ENCODE data around the gene CEACAM5. TPM values are rescaled to one million over a fixed set of nuclear protein-coding genes. Genes with fewer than 3 reads are reported as not detected.

Gene CEACAM5
- total RNA-seq, 1 donor from 2014 or later: not detected

GRCh38 chr19:41735071-41735600, 26.7 kb downstream of the CEACAM5 start:
- Mint-ChIP-seq H3K27me3 (ENCODE audit: unreplicated experiment) (peaks cover 1% of the 10 kb centered on the region), H3K27ac (ENCODE audit: unreplicated experiment) (no peak overlapping the region), H3K9me3 (ENCODE audit: unreplicated experiment) (no peaks in the 10 kb centered on the region), H3K4me1 (ENCODE audit: low read depth, unreplicated experiment) (no peaks in the 10 kb centered on the region), H3K4me3 (ENCODE audit: unreplicated experiment) (no peak overlapping the region), H3K36me3 (ENCODE audit: unreplicated experiment) (no peaks in the 10 kb centered on the region)
- no peak for TF ChIP-seq CTCF (IDR thresholded peaks at IDR 0.05; ENCODE audit: partially characterized antibody, unreplicated experiment)
- no peak for DNase-seq

- DNase-seq: no peak
- Mint-ChIP-seq H3K36me3 (ENCODE audit: unreplicated experiment) (no peaks in the 10 kb centered on the region), H3K4me3 (ENCODE audit: unreplicated experiment) (no peak overlapping the region), H3K9me3 (ENCODE audit: unreplicated experiment) (no peaks in the 10 kb centered on the region), H3K27ac (ENCODE audit: unreplicated experiment) (no peak overlapping the region), H3K4me1 (ENCODE audit: low read depth, unreplicated experiment) (no peaks in the 10 kb centered on the region), H3K27me3 (ENCODE audit: unreplicated experiment) (peaks cover 1% of the 10 kb centered on the region)
- TF ChIP-seq CTCF (IDR thresholded peaks at IDR 0.05; ENCODE audit: partially characterized antibody, unreplicated experiment): no peak
Observed at GRCh38 chr19:41739361-41739760, 30.9 kb downstream of the CEACAM5 start.

GRCh38 chr19:41740415-41741243, 32.2 kb downstream of the CEACAM5 start:
- no peaks in the 10 kb centered on the region for H3K36me3 Mint-ChIP-seq (ENCODE audit: unreplicated experiment)
- H3K4me1 Mint-ChIP-seq (ENCODE audit: low read depth, unreplicated experiment): no peaks in the 10 kb centered on the region
- no peaks in the 10 kb centered on the region for H3K9me3 Mint-ChIP-seq (ENCODE audit: unreplicated experiment)
- no peak overlapping the region for H3K4me3 Mint-ChIP-seq (ENCODE audit: unreplicated experiment)
- no peak for DNase-seq
- no peak overlapping the region for H3K27ac Mint-ChIP-seq (ENCODE audit: unreplicated experiment)
- peaks cover 1% of the 10 kb centered on the region for H3K27me3 Mint-ChIP-seq (ENCODE audit: unreplicated experiment)
- no peak for TF ChIP-seq CTCF (IDR thresholded peaks at IDR 0.05; ENCODE audit: partially characterized antibody, unreplicated experiment)

GRCh38 chr19:41741244-41741554, 32.8 kb downstream of the CEACAM5 start:
- no peak for DNase-seq
- Mint-ChIP-seq H3K27me3 (ENCODE audit: unreplicated experiment) (peaks cover 1% of the 10 kb centered on the region), H3K4me3 (ENCODE audit: unreplicated experiment) (no peak overlapping the region), H3K27ac (ENCODE audit: unreplicated experiment) (no peak overlapping the region), H3K4me1 (ENCODE audit: low read depth, unreplicated experiment) (no peaks in the 10 kb centered on the region), H3K36me3 (ENCODE audit: unreplicated experiment) (no peaks in the 10 kb centered on the region), H3K9me3 (ENCODE audit: unreplicated experiment) (no peaks in the 10 kb centered on the region)
- TF ChIP-seq CTCF (IDR thresholded peaks at IDR 0.05; ENCODE audit: partially characterized antibody, unreplicated experiment): no peak

GRCh38 chr19:41744850-41745249, 36.4 kb downstream of the CEACAM5 start:
- Mint-ChIP-seq H3K36me3 (ENCODE audit: unreplicated experiment) (no peaks in the 10 kb centered on the region), H3K27me3 (ENCODE audit: unreplicated experiment) (peaks cover 7% of the 10 kb centered on the region), H3K9me3 (ENCODE audit: unreplicated experiment) (peaks cover 2% of the 10 kb centered on the region), H3K27ac (ENCODE audit: unreplicated experiment) (no peak overlapping the region), H3K4me3 (ENCODE audit: unreplicated experiment) (no peak overlapping the region), H3K4me1 (ENCODE audit: low read depth, unreplicated experiment) (no peaks in the 10 kb centered on the region)
- DNase-seq: no peak
- TF ChIP-seq CTCF (IDR thresholded peaks at IDR 0.05; ENCODE audit: partially characterized antibody, unreplicated experiment): no peak

All from glutamatergic neuron (in vitro differentiated cells).